ENCODE data around the gene P2RX2.

The P2RX2 gene

GRCh38 chr12:132641811-132642650 is 23.5 kb downstream of the P2RX2 start:
- Histone ChIP-seq H3K9me2 (replicated peaks; ENCODE audit: control insufficient read depth, low read length) (no peaks in the 10 kb centered on the region), H3K27me3 (ENCODE audit: control insufficient read depth, low read length) (no peaks in the 10 kb centered on the region), H3K4me2 (ENCODE audit: low read length) (no peak overlapping the region), H3K79me2 (ENCODE audit: control insufficient read depth, low read length) (0 out of 2 replicates have a peak, but pooled peaks cover 6% of the 10 kb centered on the region), H3K9me3 (ENCODE audit: control insufficient read depth, insufficient read depth, low read length) (no peaks in the 10 kb centered on the region), H3K4me1 (ENCODE audit: control insufficient read depth, low read length) (no peaks in the 10 kb centered on the region), H3K27ac (ENCODE audit: low read depth, low read length) (no peak overlapping the region), H3K4me3 (ENCODE audit: low read length) (no peak overlapping the region), H4K20me1 (ENCODE audit: control insufficient read depth, insufficient read depth, low read depth, low read length) (peaks cover 7% of the 10 kb centered on the region; the same call in 1 of the 2 replicates), H3F3A (ENCODE audit: control insufficient read depth, insufficient read depth) (no peaks in the 10 kb centered on the region), H3K36me3 (ENCODE audit: control insufficient read depth, low read length) (peaks cover 86% of the 10 kb centered on the region)
- TF ChIP-seq CTCF (IDR thresholded peaks at IDR 0.05; ENCODE audit: low read depth, low read length, poor library complexity, severe bottlenecking) (no peak), EZH2phosphoT487 (IDR thresholded peaks at IDR 0.05; ENCODE audit: borderline replicate concordance, low read length) (no peak)

- TF ChIP-seq EZH2phosphoT487 (IDR thresholded peaks at IDR 0.05; ENCODE audit: borderline replicate concordance, low read length) (no peak), CTCF (IDR thresholded peaks at IDR 0.05; ENCODE audit: low read depth, low read length, poor library complexity, severe bottlenecking) (no peak)
- no peaks in the 10 kb centered on the region for H3K9me3 ChIP-seq (ENCODE audit: control insufficient read depth, insufficient read depth, low read length)
- no peak overlapping the region for H3K27ac ChIP-seq (ENCODE audit: low read depth, low read length)
- no peak overlapping the region for H3K4me3 ChIP-seq (ENCODE audit: low read length)
- no peaks in the 10 kb centered on the region for H3K9me2 ChIP-seq (replicated peaks; ENCODE audit: control insufficient read depth, low read length)
- peaks cover 86% of the 10 kb centered on the region for H3K36me3 ChIP-seq (ENCODE audit: control insufficient read depth, low read length)
- no peaks in the 10 kb centered on the region for H3K79me2 ChIP-seq (ENCODE audit: control insufficient read depth, low read length)
- no peaks in the 10 kb centered on the region for H4K20me1 ChIP-seq (ENCODE audit: control insufficient read depth, insufficient read depth, low read depth, low read length)
- no peaks in the 10 kb centered on the region for H3K27me3 ChIP-seq (ENCODE audit: control insufficient read depth, low read length)
- H3K4me2 ChIP-seq (ENCODE audit: low read length) = no peak overlapping the region
- no peaks in the 10 kb centered on the region for H3K4me1 ChIP-seq (ENCODE audit: control insufficient read depth, low read length)
- no peaks in the 10 kb centered on the region for H3F3A ChIP-seq (ENCODE audit: control insufficient read depth, insufficient read depth)
These were observed 24.6 kb downstream of the P2RX2 start for GRCh38 chr12:132642846-132643835.

GRCh38 chr12:132646850-132647249 is 28.3 kb downstream of the P2RX2 start:
- Histone ChIP-seq H3K9me2 (replicated peaks; ENCODE audit: control insufficient read depth, low read length) (no peaks in the 10 kb centered on the region), H3K4me2 (ENCODE audit: low read length) (no peak overlapping the region), H3K27me3 (ENCODE audit: control insufficient read depth, low read length) (no peaks in the 10 kb centered on the region), H3K36me3 (ENCODE audit: control insufficient read depth, low read length) (peaks cover 89% of the 10 kb centered on the region), H4K20me1 (ENCODE audit: control insufficient read depth, insufficient read depth, low read depth, low read length) (0 out of 2 replicates have a peak, but pooled peaks cover 7% of the 10 kb centered on the region), H3K79me2 (ENCODE audit: control insufficient read depth, low read length) (no peaks in the 10 kb centered on the region), H3K4me1 (ENCODE audit: control insufficient read depth, low read length) (no peaks in the 10 kb centered on the region), H3K27ac (ENCODE audit: low read depth, low read length) (no peak overlapping the region), H3K9me3 (ENCODE audit: control insufficient read depth, insufficient read depth, low read length) (no peaks in the 10 kb centered on the region), H3K4me3 (ENCODE audit: low read length) (no peak overlapping the region), H3F3A (ENCODE audit: control insufficient read depth, insufficient read depth) (no peaks in the 10 kb centered on the region)
- TF ChIP-seq EZH2phosphoT487 (IDR thresholded peaks at IDR 0.05; ENCODE audit: borderline replicate concordance, low read length) = no peak
- TF ChIP-seq CTCF (IDR thresholded peaks at IDR 0.05; ENCODE audit: low read depth, low read length, poor library complexity, severe bottlenecking) = no peak
